ENCODE data around the gene EMC8.
"Not testable (repeated sequence)": the region's sequence is repeated elsewhere in the genome, so short reads cannot be mapped to it uniquely, and the experiment has no call there.

The EMC8 gene

GRCh38 chr16:85799497-85800320, at the start of gene EMC8, which contains the start of gene COX4I1:
EMC8 (minus strand) TSS chr16:85799544; CDS start chr16:85799295, 249 bp downstream.
COX4I1 (plus strand) TSS chr16:85799695; CDS start chr16:85801206, 1,511 bp downstream.
- peak; percentile 89 for DNase-seq (ENCODE audit: low read depth)

- no peak for DNase-seq (ENCODE audit: low read depth)
These were observed 49.6 kb upstream of the EMC8 start for GRCh38 chr16:85848986-85849385.

- DNase-seq (ENCODE audit: low read depth) = no peak
These were observed 48.6 kb upstream of the EMC8 start for GRCh38 chr16:85847681-85848601.

- no peak for DNase-seq (ENCODE audit: low read depth)
These were observed 47.7 kb upstream of the EMC8 start for GRCh38 chr16:85847036-85847435.

GRCh38 chr16:85846461-85846860, 47.1 kb upstream of the EMC8 start:
- DNase-seq (ENCODE audit: low read depth) = no peak

- DNase-seq (ENCODE audit: low read depth) = no peak
These were observed 45.9 kb upstream of the EMC8 start for GRCh38 chr16:85845266-85845665.

- no peak for DNase-seq (ENCODE audit: low read depth)
These were observed 45.4 kb upstream of the EMC8 start for GRCh38 chr16:85844786-85845185.

GRCh38 chr16:85844169-85844481, 44.8 kb upstream of the EMC8 start:
- DNase-seq (ENCODE audit: low read depth) = no peak

GRCh38 chr16:85843471-85844168, 44.3 kb upstream of the EMC8 start:
- DNase-seq (ENCODE audit: low read depth) = no peak

- no peak for DNase-seq (ENCODE audit: low read depth)
These were observed 43.5 kb upstream of the EMC8 start for GRCh38 chr16:85842848-85843247.

- DNase-seq (ENCODE audit: low read depth) = no peak
These were observed 43.1 kb upstream of the EMC8 start for GRCh38 chr16:85842435-85842834.

- DNase-seq (ENCODE audit: low read depth) = no peak
These were observed 41.5 kb upstream of the EMC8 start for GRCh38 chr16:85840801-85841200.

GRCh38 chr16:85840395-85840794, 41.1 kb upstream of the EMC8 start:
- DNase-seq (ENCODE audit: low read depth) = no peak

GRCh38 chr16:85839681-85840240, 40.4 kb upstream of the EMC8 start:
- no peak for DNase-seq (ENCODE audit: low read depth)

GRCh38 chr16:85838876-85839585, 39.7 kb upstream of the EMC8 start:
- DNase-seq (ENCODE audit: low read depth) = no peak

GRCh38 chr16:85838381-85838780, 39.0 kb upstream of the EMC8 start:
- no peak for DNase-seq (ENCODE audit: low read depth)

- not testable (repeated sequence) for DNase-seq (ENCODE audit: low read depth)
These were observed 38.3 kb upstream of the EMC8 start for GRCh38 chr16:85837654-85838053.

GRCh38 chr16:85836706-85837582, 37.6 kb upstream of the EMC8 start:
- no peak for DNase-seq (ENCODE audit: low read depth)

- DNase-seq (ENCODE audit: low read depth) = no peak
These were observed 36.8 kb upstream of the EMC8 start for GRCh38 chr16:85835956-85836705.
